H9 (cell line): ENCODE measurements around the gene TCEAL3. TPM values are rescaled to one million over a fixed set of nuclear protein-coding genes. Genes with fewer than 3 reads are reported as not detected.

Experiments used
- DNase-seq: peaks from one replicate; pipeline ENCODE4 v3.0.0-alpha.2; 2017
- H2AFZ ChIP-seq: one replicate; pipeline ENCODE4 v1.6.1; 2013; ENCODE audit warnings: mild to moderate bottlenecking, low read length, control low read depth, moderate library complexity
- H2AK5ac ChIP-seq: 2 replicates; pipeline ENCODE4 v1.6.1; 2013; ENCODE audit warnings: low read length, control low read depth, mixed read lengths; ENCODE audit not compliant: insufficient read length
- H2BK120ac ChIP-seq: one replicate; pipeline ENCODE4 v1.6.1; 2013; ENCODE audit warnings: low read depth, mild to moderate bottlenecking, low read length, control low read depth, inconsistent platforms; ENCODE audit not compliant: poor library complexity, severe bottlenecking
- H2BK12ac ChIP-seq: 2 replicates; pipeline ENCODE4 v1.6.1; 2013; ENCODE audit warnings: low read length, control low read depth, mixed read lengths, low read depth; ENCODE audit not compliant: insufficient read length
- H2BK15ac ChIP-seq: 2 replicates; pipeline ENCODE4 v1.6.1; 2013; ENCODE audit warnings: low read depth, low read length, control low read depth
- H2BK20ac ChIP-seq: one replicate; pipeline ENCODE4 v1.6.1; 2013; ENCODE audit warnings: low read depth, mild to moderate bottlenecking, low read length, control low read depth, inconsistent platforms; ENCODE audit not compliant: poor library complexity, severe bottlenecking
- H2BK5ac ChIP-seq: 2 replicates; pipeline ENCODE4 v1.6.1; 2013; ENCODE audit warnings: low read length, control low read depth, mixed read lengths; ENCODE audit not compliant: insufficient read length
- H3K14ac ChIP-seq: 2 replicates; pipeline ENCODE4 v1.6.1; 2013; ENCODE audit warnings: low read length, control low read depth; ENCODE audit not compliant: insufficient read depth
- H3K18ac ChIP-seq: 2 replicates; pipeline ENCODE4 v1.6.1; 2013; ENCODE audit warnings: low read depth, mild to moderate bottlenecking, mixed read lengths, low read length, control low read depth; ENCODE audit not compliant: insufficient read length
- H3K23ac ChIP-seq: 2 replicates; pipeline ENCODE4 v1.6.1; 2013; ENCODE audit warnings: low read length, control low read depth, mixed read lengths, low read depth; ENCODE audit not compliant: insufficient read length
- H3K23me2 ChIP-seq: 2 replicates; pipeline ENCODE4 v1.6.1; 2013; ENCODE audit warnings: low read depth, mild to moderate bottlenecking, mixed read lengths, low read length, control low read depth; ENCODE audit not compliant: insufficient read length, poor library complexity, severe bottlenecking
- H3K27ac ChIP-seq: 2 replicates; pipeline ENCODE4 v1.5.1; 2013; ENCODE audit warnings: low read length, control low read depth, mixed read lengths, low read depth; ENCODE audit not compliant: insufficient read length
- H3K27me3 ChIP-seq: 2 replicates; pipeline ENCODE4 v1.6.1; 2013; ENCODE audit warnings: low read length, control low read depth, inconsistent platforms; ENCODE audit not compliant: insufficient read depth
- H3K4ac ChIP-seq: 2 replicates; pipeline ENCODE4 v1.6.1; 2013; ENCODE audit warnings: low read depth, mild to moderate bottlenecking, control low read depth, inconsistent platforms, low read length, moderate library complexity
- H3K4me1 ChIP-seq: 2 replicates; pipeline ENCODE4 v1.6.1; 2013; ENCODE audit warnings: low read length, control low read depth, inconsistent platforms; ENCODE audit not compliant: insufficient read depth
- H3K4me2 ChIP-seq: 2 replicates; pipeline ENCODE4 v1.6.1; 2013; ENCODE audit warnings: low read length, control low read depth, mixed read lengths; ENCODE audit not compliant: insufficient read length, insufficient read depth
- H3K56ac ChIP-seq: 2 replicates; pipeline ENCODE4 v1.6.1; 2013; ENCODE audit warnings: low read depth, mild to moderate bottlenecking, mixed read lengths, low read length, control low read depth; ENCODE audit not compliant: insufficient read length
- H3K79me1 ChIP-seq: 2 replicates; pipeline ENCODE4 v1.6.1; 2013; ENCODE audit warnings: low read depth, mild to moderate bottlenecking, moderate library complexity, low read length, control low read depth, inconsistent platforms; ENCODE audit not compliant: insufficient read depth, poor library complexity, severe bottlenecking
- H3K79me2 ChIP-seq: 2 replicates; pipeline ENCODE4 v1.6.1; 2013; ENCODE audit warnings: low read length, control low read depth, inconsistent platforms; ENCODE audit not compliant: insufficient read depth
- H3K9ac ChIP-seq: 2 replicates; pipeline ENCODE4 v1.6.1; 2013; ENCODE audit warnings: low read length, control low read depth, mixed read lengths; ENCODE audit not compliant: insufficient read length; ENCODE audit errors: extremely low read depth
- H3K9me3 ChIP-seq: one replicate; pipeline ENCODE4 v1.6.1; 2013; ENCODE audit warnings: low read depth, low read length, inconsistent platforms; ENCODE audit not compliant: control insufficient read depth
- H3T11ph ChIP-seq: one replicate; pipeline ENCODE4 v1.6.1; 2013; ENCODE audit warnings: mild to moderate bottlenecking, low read length, control low read depth, inconsistent platforms
- H4K20me1 ChIP-seq: one replicate; pipeline ENCODE4 v1.6.1; 2013; ENCODE audit not compliant: control insufficient read depth, insufficient read length, insufficient read depth
- H4K5ac ChIP-seq: 2 replicates; pipeline ENCODE4 v1.6.1; 2013; ENCODE audit warnings: low read depth, mild to moderate bottlenecking, mixed read lengths, low read length, control low read depth; ENCODE audit not compliant: insufficient read length
- H4K8ac ChIP-seq: replicated peaks from 2 replicates; pipeline ENCODE4 v1.6.1; 2013; ENCODE audit warnings: low read length, control low read depth, mixed read lengths, low read depth; ENCODE audit not compliant: insufficient read length
- H4K91ac ChIP-seq: 2 replicates; pipeline ENCODE4 v1.6.1; 2013; ENCODE audit warnings: low read depth, mild to moderate bottlenecking, moderate library complexity, mixed read lengths, low read length, control low read depth; ENCODE audit not compliant: insufficient read length
- H3K27ac Mint-ChIP-seq, 3 experiments: 2 replicates in 2 of 3; 3 replicates in 1 of 3; pipeline ENCODE4 v1.8.0; 2020 to 2021; ENCODE audit warnings: mixed read lengths in 3 of 3, mild to moderate bottlenecking in 1 of 3, moderate library complexity in 1 of 3
- H3K27me3 Mint-ChIP-seq: 2 replicates; pipeline ENCODE4 v1.8.0; 2021; ENCODE audit warnings: low read depth, mild to moderate bottlenecking, moderate library complexity, mixed read lengths
- H3K36me3 Mint-ChIP-seq, 3 experiments: 2 replicates in 2 of 3; 3 replicates in 1 of 3; pipeline ENCODE4 v1.8.0; 2020 to 2021; ENCODE audit warnings: low read depth in 3 of 3, mixed read lengths in 3 of 3; ENCODE audit not compliant: insufficient read depth in 1 of 3
- H3K4me1 Mint-ChIP-seq, 2 experiments: 2 replicates each; pipeline ENCODE4 v1.8.0; 2020; ENCODE audit warnings: mixed read lengths in 2 of 2
- H3K4me3 Mint-ChIP-seq, 2 experiments: 2 replicates in 1 of 2; 3 replicates in 1 of 2; pipeline ENCODE4 v1.8.0; 2020 to 2021; ENCODE audit warnings: mild to moderate bottlenecking in 2 of 2, mixed read lengths in 2 of 2, moderate library complexity in 1 of 2
- H3K9me3 Mint-ChIP-seq, 2 experiments: 2 replicates in 1 of 2; 3 replicates in 1 of 2; pipeline ENCODE4 v1.8.0; 2020; ENCODE audit warnings: mild to moderate bottlenecking in 2 of 2, mixed read lengths in 2 of 2, moderate library complexity in 1 of 2
- WGBS: extraction: QIAGEN DNeasy Blood & Tissue Kit; methylation state at CpG from one replicate; pipeline ENCODE4 v1.1.7; 2013; ENCODE audit warnings: missing lambda C conversion rate, low lambda C conversion rate, mixed read lengths; ENCODE audit not compliant: insufficient read length; ENCODE audit errors: extremely low coverage; 5-methylcytosine and 5-hydroxymethylcytosine counted together
- total RNA-seq: library from RNA; stranded (reverse); gene quantifications from 2 replicates; pipeline ENCODE4 v1.2.1, GENCODE V29; 2021
- TF ChIP-seq, protein P1 (sequence below): fragments of 200-600 bp; sonication (generic); conservative IDR thresholded peaks from 3 replicates; pipeline ENCODE4 v1.8.0; 2021; ENCODE audit warnings: antibody characterized with exemption, mild to moderate bottlenecking

TCEAL3 gene
- total RNA-seq, 1 experiment from 2014 or later: 11.1 TPM

DNA sequence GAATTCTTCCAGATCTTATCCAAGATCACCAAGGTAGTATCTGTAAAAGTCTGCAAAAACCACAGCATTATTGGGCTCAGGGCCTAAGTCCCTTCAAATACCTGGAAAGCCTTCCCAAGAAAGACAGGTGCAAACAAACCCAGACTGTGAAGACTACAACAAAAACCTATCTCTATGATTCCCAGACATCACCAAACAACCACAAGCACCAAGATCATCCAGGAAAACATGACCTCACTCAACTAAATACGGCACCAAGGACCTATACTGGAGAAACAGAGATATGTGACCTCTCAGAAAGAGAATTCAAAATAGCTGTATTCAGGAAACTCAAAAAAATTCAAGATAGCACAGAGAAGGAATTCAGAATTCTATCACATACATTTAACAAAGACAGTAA lies 36.4 kb downstream of the TCEAL3 start:
- no peak overlapping the region for H2BK120ac ChIP-seq
- Mint-ChIP-seq H3K4me1 (peaks cover 0 to 4% of the 10 kb centered on the region in 2 experiments; a peak in 2 of 4 replicates), H3K9me3 (peaks cover 6 to 42% of the 10 kb centered on the region in 2 experiments; a peak in 3 of 5 replicates), H3K27ac (no peak overlapping the region), H3K4me3 (no peak overlapping the region), H3K27me3 (peaks cover 2% of the 10 kb centered on the region; the same call in 1 of the 2 replicates), H3K36me3 (no peaks in the 10 kb centered on the region)
- H3T11ph ChIP-seq: no peak overlapping the region
- H4K91ac ChIP-seq: no peak overlapping the region
- no peak overlapping the region for H3K9ac ChIP-seq
- TF ChIP-seq, protein P1, sequence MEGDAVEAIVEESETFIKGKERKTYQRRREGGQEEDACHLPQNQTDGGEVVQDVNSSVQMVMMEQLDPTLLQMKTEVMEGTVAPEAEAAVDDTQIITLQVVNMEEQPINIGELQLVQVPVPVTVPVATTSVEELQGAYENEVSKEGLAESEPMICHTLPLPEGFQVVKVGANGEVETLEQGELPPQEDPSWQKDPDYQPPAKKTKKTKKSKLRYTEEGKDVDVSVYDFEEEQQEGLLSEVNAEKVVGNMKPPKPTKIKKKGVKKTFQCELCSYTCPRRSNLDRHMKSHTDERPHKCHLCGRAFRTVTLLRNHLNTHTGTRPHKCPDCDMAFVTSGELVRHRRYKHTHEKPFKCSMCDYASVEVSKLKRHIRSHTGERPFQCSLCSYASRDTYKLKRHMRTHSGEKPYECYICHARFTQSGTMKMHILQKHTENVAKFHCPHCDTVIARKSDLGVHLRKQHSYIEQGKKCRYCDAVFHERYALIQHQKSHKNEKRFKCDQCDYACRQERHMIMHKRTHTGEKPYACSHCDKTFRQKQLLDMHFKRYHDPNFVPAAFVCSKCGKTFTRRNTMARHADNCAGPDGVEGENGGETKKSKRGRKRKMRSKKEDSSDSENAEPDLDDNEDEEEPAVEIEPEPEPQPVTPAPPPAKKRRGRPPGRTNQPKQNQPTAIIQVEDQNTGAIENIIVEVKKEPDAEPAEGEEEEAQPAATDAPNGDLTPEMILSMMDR: no peak
- H3K14ac ChIP-seq: no peak overlapping the region
- H2BK20ac ChIP-seq: no peak overlapping the region
- H2BK5ac ChIP-seq: no peak overlapping the region
- no peak for DNase-seq
- H3K79me1 ChIP-seq: no peaks in the 10 kb centered on the region
- WGBS: no CpG with 5 or more reads among the region's 1 CpG
- no peak overlapping the region for H2AK5ac ChIP-seq
- no peaks in the 10 kb centered on the region for H3K23me2 ChIP-seq
- H4K20me1 ChIP-seq: no peaks in the 10 kb centered on the region
- H3K4ac ChIP-seq: no peak overlapping the region
- no peaks in the 10 kb centered on the region for H3K9me3 ChIP-seq
- no peak overlapping the region for H2BK15ac ChIP-seq
- no peak overlapping the region for H3K18ac ChIP-seq
- H3K27ac ChIP-seq: no peak overlapping the region
- no peaks in the 10 kb centered on the region for H3K4me1 ChIP-seq
- no peak overlapping the region for H3K23ac ChIP-seq
- H3K79me2 ChIP-seq: no peaks in the 10 kb centered on the region
- no peak overlapping the region for H3K56ac ChIP-seq
- H3K4me2 ChIP-seq: no peak overlapping the region
- H4K5ac ChIP-seq: no peak overlapping the region
- no peak overlapping the region for H4K8ac ChIP-seq
- no peak overlapping the region for H2BK12ac ChIP-seq
- no peak overlapping the region for H2AFZ ChIP-seq
- H3K27me3 ChIP-seq: no peaks in the 10 kb centered on the region
